HepG2 (cell line): ENCODE results near the gene TBATA. TPM values are rescaled to one million over a fixed set of nuclear protein-coding genes. Genes with fewer than 3 reads are reported as not detected.
A peak's percentile ranks its signal among the peaks of the same experiment; 100 is the strongest.

Experiments used
- ATAC-seq: fragments of 200-7000 bp; cut with Tn5 transposase; 3 replicates; pipeline ENCODE4 v1.9.1; 2020; ENCODE audit warnings: mild to moderate bottlenecking, moderate library complexity
- BruUV-seq: library from RNA; stranded (reverse); fragments of 400-500 nt; replicated peaks from 2 replicates; lab custom pipeline; 2021; lab: Mats Ljungman, UMichigan
- CTCF ChIA-PET: fragments of 300-600 bp; formaldehyde crosslinking; extraction: SDS; loops from one replicate; lab custom pipeline; 2021; ENCODE audit warnings: low total read pairs, inconsistent platforms, low intra/inter-chr PET ratio; lab: Yijun Ruan, JAX
- POLR2A ChIA-PET: fragments of 350-600 bp; sonication (Branson Sonifier 250); formaldehyde crosslinking; loops from one replicate; lab custom pipeline; 2020; ENCODE audit warnings: antibody characterized with exemption, inconsistent platforms; lab: Yijun Ruan, JAX
- DNase-seq: peaks from one replicate; pipeline ENCODE4 v3.0.0-alpha.2; 2015; ENCODE audit warnings: low spot score
- FAIRE-seq: peaks from 3 replicates; lab custom pipeline; 2011; peaks lifted over from hg19 to GRCh38; lab: Jason Lieb, UNC
- H2AFZ ChIP-seq: one replicate; pipeline ENCODE4 v1.6.1; 2011; ENCODE audit warnings: low read length, inconsistent platforms
- H3K27ac ChIP-seq: fragments of 300-600 bp; 3 replicates; pipeline ENCODE4 v1.8.0; 2011; ENCODE audit warnings: mixed run types, mild to moderate bottlenecking, mixed read lengths, low read length, inconsistent platforms; ENCODE audit not compliant: insufficient read depth; ENCODE audit errors: extremely low read length
- H3K27me3 ChIP-seq, 2 experiments: fragments of 200-600 bp in 1 of 2; 2 replicates in 1 of 2; 3 replicates in 1 of 2; pipeline versions ENCODE4 v1.6.0 to v1.8.0; 2011; ENCODE audit warnings: low read length in 2 of 2, mild to moderate bottlenecking in 2 of 2, moderate library complexity in 2 of 2, inconsistent platforms in 1 of 2; ENCODE audit not compliant: insufficient read depth in 2 of 2, control insufficient read depth in 1 of 2
- H3K36me3 ChIP-seq, 2 experiments: fragments of 200-600 bp in 1 of 2; replicated peaks in 1 of 2; 2 replicates in 1 of 2; 3 replicates in 1 of 2; pipeline versions ENCODE4 v1.5.1 to v1.8.0; 2011; ENCODE audit warnings: low read length in 2 of 2, inconsistent platforms in 1 of 2; ENCODE audit not compliant: insufficient read depth in 2 of 2, control insufficient read depth in 1 of 2
- H3K4me1 ChIP-seq: 2 replicates; pipeline ENCODE4 v1.5.1; 2012; ENCODE audit warnings: low read length, inconsistent platforms; ENCODE audit not compliant: insufficient read depth
- H3K4me2 ChIP-seq: 2 replicates; pipeline ENCODE4 v1.6.0; 2011; ENCODE audit warnings: low read depth, low read length, inconsistent platforms
- H3K4me3 ChIP-seq, 3 experiments: fragments of 200-600 bp in 1 of 3; sonication (generic), shearing (Covaris generic) in 1 of 3; replicated peaks in 1 of 3; 2 replicates each; pipeline ENCODE4 v1.5.1; 2011 to 2016; ENCODE audit warnings: low read length in 3 of 3, inconsistent platforms in 2 of 3, low read depth in 2 of 3, mild to moderate bottlenecking in 2 of 3, control low read depth in 1 of 3, mixed read lengths in 1 of 3; ENCODE audit not compliant: insufficient read depth in 1 of 3
- H3K79me2 ChIP-seq: one replicate; pipeline ENCODE4 v1.6.1; 2011; ENCODE audit warnings: low read length, inconsistent platforms; ENCODE audit not compliant: insufficient read depth
- H3K9ac ChIP-seq: 2 replicates; pipeline ENCODE4 v1.6.0; 2011; ENCODE audit warnings: mild to moderate bottlenecking, low read depth, low read length, inconsistent platforms; ENCODE audit not compliant: insufficient read depth
- H3K9me3 ChIP-seq: 2 replicates; pipeline ENCODE4 v1.5.1; 2012; ENCODE audit warnings: mild to moderate bottlenecking, low read length
- H4K20me1 ChIP-seq: 2 replicates; pipeline ENCODE4 v1.6.0; 2011; ENCODE audit warnings: inconsistent platforms, mild to moderate bottlenecking, low read length, moderate library complexity; ENCODE audit not compliant: insufficient read depth
- AFF4 ChIP-seq: sonication (generic); formaldehyde crosslinking; IDR thresholded peaks from 2 replicates; pipeline ENCODE4 v1.4.0; 2020; ENCODE audit warnings: missing genetic modification reagents
- HNRNPK ChIP-seq: fragments of 200-400 bp; formaldehyde crosslinking; IDR thresholded peaks from 2 replicates; pipeline ENCODE4 v1.6.1; 2018; ENCODE audit warnings: low read length, low read depth, moderate library complexity, mild to moderate bottlenecking; ENCODE audit not compliant: poor library complexity, severe bottlenecking
- ISL2 ChIP-seq: sonication (generic); formaldehyde crosslinking; IDR thresholded peaks from 2 replicates; pipeline ENCODE4 v1.5.0; 2020; ENCODE audit warnings: missing genetic modification reagents
- MXI1 ChIP-seq: IDR thresholded peaks from 3 replicates; pipeline ENCODE4 v1.6.1; 2012; ENCODE audit warnings: low read depth, low read length, inconsistent platforms, borderline replicate concordance
- PHF20 ChIP-seq: sonication (generic); formaldehyde crosslinking; IDR thresholded peaks from 2 replicates; pipeline ENCODE4 v1.5.0; 2020; ENCODE audit warnings: mild to moderate bottlenecking, missing genetic modification reagents
- PHF8 ChIP-seq: sonication (generic); formaldehyde crosslinking; IDR thresholded peaks from 2 replicates; pipeline ENCODE4 v1.5.0; 2020; ENCODE audit warnings: missing genetic modification reagents
- SPEN ChIP-seq: sonication (generic); formaldehyde crosslinking; IDR thresholded peaks from 2 replicates; pipeline ENCODE4 v1.5.1; 2020; ENCODE audit warnings: low read depth, mild to moderate bottlenecking, missing genetic modification reagents
- TBX2 ChIP-seq: sonication (generic); formaldehyde crosslinking; IDR thresholded peaks from 2 replicates; pipeline ENCODE4 v1.5.0; 2020; ENCODE audit warnings: missing genetic modification reagents, mild to moderate bottlenecking, borderline replicate concordance
- ZBTB14 ChIP-seq: sonication (generic); formaldehyde crosslinking; IDR thresholded peaks from 2 replicates; pipeline ENCODE4 v1.4.0; 2020; ENCODE audit warnings: missing genetic modification reagents
- ZMYM4 ChIP-seq: sonication (generic); formaldehyde crosslinking; IDR thresholded peaks from 2 replicates; pipeline ENCODE4 v1.8.1; 2023; ENCODE audit warnings: mild to moderate bottlenecking, missing genetic modification reagents
- ZNF256 ChIP-seq: sonication (generic); formaldehyde crosslinking; conservative IDR thresholded peaks from 2 replicates; pipeline ENCODE4 v1.4.0; 2020; ENCODE audit warnings: missing genetic modification reagents
- ZNF30 ChIP-seq: sonication (generic); formaldehyde crosslinking; IDR thresholded peaks from 2 replicates; pipeline ENCODE4 v1.5.0; 2020; ENCODE audit warnings: mild to moderate bottlenecking, missing genetic modification reagents
- ZNF687 ChIP-seq: sonication (generic); formaldehyde crosslinking; IDR thresholded peaks from 2 replicates; pipeline ENCODE4 v1.5.1; 2020; ENCODE audit warnings: mild to moderate bottlenecking, missing genetic modification reagents, moderate library complexity
- ZNF768 ChIP-seq: sonication (generic); formaldehyde crosslinking; IDR thresholded peaks from 2 replicates; pipeline ENCODE4 v1.4.0; 2020; ENCODE audit warnings: missing genetic modification reagents
- WGBS: methylation state at CpG from one replicate; pipeline ENCODE4 v1.1.6; 2017; ENCODE audit warnings: low lambda C conversion rate; 5-methylcytosine and 5-hydroxymethylcytosine counted together
- in situ Hi-C: cut with HindIII; loops from 2 replicates; pipeline ENCODE4 v1.10.0; 2017; ENCODE audit warnings: low pct_unique_long_range_greater_than_20kb; ENCODE audit not compliant: extremely low pct_ligation_motif_present
- intact Hi-C: fragments of 100-400 bp; cut with micrococcal nuclease; formaldehyde crosslinking; loops from one replicate; pipeline ENCODE4 v1.10.0; 2022; ENCODE audit not compliant: unreplicated experiment
- polyA plus RNA-seq, 8 experiments: library from polyadenylated mRNA; depleted of rRNA in 3 of 8; stranded (reverse) in 7 of 8; unstranded in 1 of 8; fragments of >200 nt; fragmentation: Illumina TruSeq in 4 of 8; extraction: Trizol in 4 of 8; gene quantifications; 2 replicates each; pipeline versions ENCODE4 v1.2.1 to v1.2.3, GENCODE V29; 2011 to 2016; ENCODE audit warnings: low read depth in 4 of 8, missing spikeins in 1 of 8, mixed read lengths in 1 of 8; ENCODE audit not compliant: insufficient read depth in 1 of 8
- total RNA-seq, 5 experiments: library from RNA; depleted of rRNA; stranded (reverse); fragments of >200 nt; fragmentation: Illumina TruSeq; extraction: Trizol; gene quantifications; 2 replicates each; pipeline ENCODE4 v1.2.3, GENCODE V29; 2016; ENCODE audit warnings: low read depth in 1 of 5

The TBATA gene
- total and polyA plus RNA-seq, 2 of the 13 experiments (the other 11 are each of a cell fraction or from before 2014, with no cell fraction given): not detected

- DNase-seq: peak; percentile 63
- BruUV-seq: no TSS peak
- Histone ChIP-seq H3K4me2 (peak within 1 kb of the TSS; percentile 83), H3K36me3 (peaks cover 0 to 10% of the 10 kb centered on the region in 2 experiments; a peak in 1 of 5 replicates), H3K9ac (peak within 1 kb of the TSS; percentile 74), H3K4me1 (peaks cover 29% of the 10 kb centered on the region), H2AFZ (peak within 1 kb of the TSS; percentile 90), H3K27ac (peak within 1 kb of the TSS; percentile 72), H4K20me1 (no peaks in the 10 kb centered on the region), H3K27me3 (no peaks in the 10 kb centered on the region; a peak in 1 of 5 replicates), H3K9me3 (no peaks in the 10 kb centered on the region), H3K79me2 (peaks cover 4% of the 10 kb centered on the region), H3K4me3 (peak within 1 kb of the TSS; percentile 78 to 92 (median 92))
- FAIRE-seq: no peak
- CTCF ChIA-PET: interaction anchor here (0.7 to 3.8 kb wide), 2 partner anchors 62 to 64 kb away, joined by 3 to 50 read pairs; no protein-coding TSS in a partner anchor
- in situ Hi-C loops (loop anchor here (5.0 kb wide), 1 partner anchor 67 kb away; no protein-coding TSS in a partner anchor), intact Hi-C loops (loop anchor here (1.0 to 2.0 kb wide), 2 partner anchors 37 to 65 kb away; no protein-coding TSS in a partner anchor)
- ATAC-seq: peak; percentile 85
- POLR2A ChIA-PET: interaction anchor here (1.4 kb wide), 1 partner anchor 25 kb away, joined by 3 read pairs; no protein-coding TSS in a partner anchor
- 1% methylated on average over 32 of the region's 58 CpGs for WGBS
- TF ChIP-seq ZBTB14 (CRISPR knock-in tag) (peak; percentile 98), ZNF256 (no peak), ZMYM4 (peak; percentile 51; the same call in 1 of the 2 replicates), ISL2 (CRISPR knock-in tag) (no peak), PHF8 (CRISPR knock-in tag) (peak; percentile 81), HNRNPK (peak; percentile 72), ZNF30 (no peak), ZNF768 (CRISPR knock-in tag) (peak; percentile 43), SPEN (CRISPR knock-in tag) (peak; percentile 27; the same call in 1 of the 2 replicates), ZNF687 (CRISPR knock-in tag) (peak; percentile 84), AFF4 (CRISPR knock-in tag) (no peak), MXI1 (peak; percentile 48; the same call in 2 of the 3 replicates), TBX2 (CRISPR knock-in tag) (no peak), PHF20 (CRISPR knock-in tag) (peak; percentile 53; the same call in 1 of the 2 replicates)
These were observed 30.5 kb upstream of the TBATA start, which contains the start of gene SGPL1 for GRCh38 chr10:70815504-70816219. Gene SGPL1 (plus strand): TSS chr10:70815948. CDS start chr10:70816854, 906 bp downstream.
